Hepatocyte (in vitro differentiated cells): ENCODE measurements around the gene USP14.

ENCODE experiments used
- CTCF ChIP-seq: fragments of 200-600 bp; sonication (generic); IDR thresholded peaks from 2 replicates; pipeline ENCODE4 v1.5.1; 2016; ENCODE audit warnings: antibody characterized with exemption, mild to moderate bottlenecking; ENCODE audit not compliant: poor library complexity
- EZH2 ChIP-seq: fragments of 200-600 bp; sonication (generic); IDR thresholded peaks from 2 replicates; pipeline ENCODE4 v1.6.1; 2016; ENCODE audit warnings: antibody characterized with exemption, mild to moderate bottlenecking, borderline replicate concordance
- EZH2phosphoT487 ChIP-seq: fragments of 200-600 bp; sonication (generic); IDR thresholded peaks from one replicate; pipeline ENCODE4 v1.6.1; 2018; ENCODE audit warnings: antibody characterized with exemption, mild to moderate bottlenecking, low read depth, moderate library complexity; ENCODE audit not compliant: unreplicated experiment, severe bottlenecking

DNA sequence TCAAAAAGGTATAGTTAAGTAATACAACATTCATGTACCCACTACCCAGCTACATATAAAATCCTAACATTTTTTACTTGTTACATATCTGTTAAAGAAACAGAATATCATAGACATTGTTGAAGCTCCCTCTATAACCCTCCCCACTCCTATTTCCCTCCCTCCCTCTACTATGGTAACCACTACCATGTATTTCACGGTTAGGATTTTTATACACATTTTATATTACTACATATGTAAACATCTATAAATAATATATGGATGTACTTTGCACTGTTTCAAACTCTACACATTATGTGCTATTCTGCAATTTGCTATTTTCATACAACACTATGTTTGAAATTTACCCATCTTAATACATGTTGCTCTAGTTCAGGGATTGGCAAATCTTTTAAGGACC, 73.2 kb downstream of the USP14 start:
- no peak for TF ChIP-seq CTCF
- no peak for TF ChIP-seq EZH2
- TF ChIP-seq EZH2phosphoT487 = no peak
